Epidermal melanocyte (primary cell): ENCODE results near the gene NEK6.

Source experiments
- DNase-seq: peaks from one replicate; pipeline ENCODE4 v3.0.0; 2011; ENCODE audit warnings: low spot score; ENCODE audit not compliant: insufficient read length

The NEK6 gene

GRCh38 chr9:124370896-124371582, 113.3 kb downstream of the NEK6 start:
- DNase-seq, result no peak

DNA sequence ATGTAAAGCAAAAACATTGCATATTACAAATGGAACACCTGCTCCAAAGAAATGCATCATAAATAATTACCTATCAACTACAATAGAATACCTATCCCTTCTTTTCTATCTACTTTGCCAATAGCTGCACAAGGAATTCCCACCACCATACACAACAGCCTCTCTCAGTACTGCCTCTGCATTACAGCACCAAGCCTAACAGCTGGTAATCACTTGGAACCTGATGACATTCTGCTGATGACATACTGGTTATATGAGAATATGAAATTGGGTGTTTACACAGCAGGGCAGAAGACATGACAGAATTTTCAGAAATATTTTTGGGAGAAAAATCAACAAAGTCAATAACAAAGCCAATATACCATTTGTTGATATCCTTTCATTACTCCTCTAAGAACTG, 114.3 kb downstream of the NEK6 start:
- DNase-seq, result no peak

GRCh38 chr9:124373386-124373785, 115.6 kb downstream of the NEK6 start:
- DNase-seq, result no peak

- no peak for DNase-seq
Observed at GRCh38 chr9:124373851-124374250, 116.1 kb downstream of the NEK6 start.

GRCh38 chr9:124375726-124376125, 118.0 kb downstream of the NEK6 start:
- no peak for DNase-seq

DNA sequence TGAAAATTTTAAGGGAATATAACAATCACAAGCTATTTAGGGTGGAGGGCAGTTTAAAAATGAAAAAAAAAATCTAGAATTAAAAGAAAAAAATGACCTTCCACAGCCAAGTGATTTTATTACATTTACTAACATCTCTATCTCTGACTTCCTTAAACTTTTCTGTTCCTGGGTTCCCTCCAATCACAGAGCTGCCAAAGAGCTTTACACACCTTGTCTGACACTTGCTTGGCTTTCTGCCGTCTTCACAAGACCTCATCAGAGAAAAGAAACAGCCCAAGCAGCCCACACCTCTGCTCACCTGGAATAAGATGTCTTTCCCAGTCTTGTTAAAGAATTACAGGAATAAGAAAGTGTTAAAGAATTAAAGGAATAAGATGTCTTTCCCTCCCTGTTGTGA, 118.6 kb downstream of the NEK6 start:
- DNase-seq, result no peak

GRCh38 chr9:124377551-124378406, 120.0 kb downstream of the NEK6 start:
- no peak for DNase-seq

DNA sequence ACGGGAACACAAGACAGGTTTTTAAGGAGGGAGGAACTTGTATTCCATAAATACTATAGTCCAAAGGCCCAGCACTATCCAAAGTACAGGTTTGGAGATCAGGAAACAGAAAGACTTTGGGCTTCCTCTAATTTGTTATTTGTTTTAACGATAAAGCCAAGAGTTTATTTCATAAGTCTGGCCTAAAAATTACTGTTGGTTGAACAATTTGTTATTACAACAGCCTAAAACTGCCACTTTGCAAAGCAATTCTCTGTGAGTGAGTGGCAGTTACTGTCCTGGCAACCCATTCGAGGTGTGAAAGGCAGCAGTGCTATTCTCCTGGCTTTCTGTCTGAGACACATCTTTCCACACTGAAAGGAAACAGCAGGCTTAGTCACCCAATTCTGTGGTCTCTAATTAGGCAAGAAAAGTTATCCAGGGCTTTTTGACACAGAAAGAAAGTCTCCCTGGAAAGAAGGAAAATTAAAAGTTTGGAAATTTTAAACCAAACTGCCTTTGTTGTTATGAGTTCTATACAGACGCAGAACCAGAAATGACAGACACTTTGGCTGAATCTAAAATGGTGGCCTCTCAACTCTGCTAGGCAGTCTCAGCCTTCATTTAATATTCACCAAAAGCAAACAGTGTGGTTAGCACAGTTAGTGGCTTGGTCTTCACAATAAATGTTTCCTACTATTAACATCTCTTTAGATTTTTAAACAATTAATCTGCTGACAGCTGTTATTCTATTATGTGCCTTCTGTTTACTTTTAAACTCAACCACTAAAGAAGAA, 123.6 kb downstream of the NEK6 start:
- no peak for DNase-seq

DNA sequence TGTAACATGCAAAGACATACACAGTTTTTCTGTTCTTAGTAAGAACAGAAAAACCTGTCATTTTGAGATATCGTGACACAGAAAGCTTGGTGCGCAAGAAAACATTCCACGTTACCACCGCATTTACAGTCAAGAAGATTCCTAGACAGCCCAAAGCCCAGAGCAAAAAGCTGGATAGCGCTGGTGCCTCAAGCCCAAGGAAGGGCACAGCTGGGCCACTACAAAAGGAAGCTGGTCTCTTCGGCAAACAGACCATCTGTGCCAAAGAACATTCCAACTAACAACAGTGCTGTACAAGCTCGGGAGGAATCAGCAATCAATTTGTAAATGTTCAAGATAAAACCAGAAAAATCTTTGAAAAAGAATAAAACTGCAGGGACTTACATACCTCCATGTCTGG, 126.5 kb downstream of the NEK6 start:
- DNase-seq, result no peak

DNA sequence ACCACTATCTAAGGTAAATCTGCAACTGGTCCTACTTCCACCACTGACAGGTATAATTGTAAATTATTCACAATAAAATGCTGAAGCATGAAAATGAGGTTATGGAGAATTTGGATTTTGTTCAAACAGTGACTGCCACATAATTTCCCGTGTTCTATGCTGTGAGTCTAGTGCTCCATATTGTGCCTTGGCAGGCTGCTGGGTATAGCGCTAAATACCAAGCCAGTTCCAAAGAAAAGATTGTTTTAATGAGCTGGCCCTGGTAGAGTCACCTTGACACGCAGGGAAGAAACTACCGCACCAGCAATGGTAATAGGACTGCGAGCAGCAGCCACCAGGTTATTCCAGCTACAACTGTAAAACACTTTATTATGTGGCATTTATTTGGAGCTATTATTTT, 127.1 kb downstream of the NEK6 start:
- no peak for DNase-seq

- no peak for DNase-seq
Observed at GRCh38 chr9:124385623-124386022, 127.9 kb downstream of the NEK6 start.

DNA sequence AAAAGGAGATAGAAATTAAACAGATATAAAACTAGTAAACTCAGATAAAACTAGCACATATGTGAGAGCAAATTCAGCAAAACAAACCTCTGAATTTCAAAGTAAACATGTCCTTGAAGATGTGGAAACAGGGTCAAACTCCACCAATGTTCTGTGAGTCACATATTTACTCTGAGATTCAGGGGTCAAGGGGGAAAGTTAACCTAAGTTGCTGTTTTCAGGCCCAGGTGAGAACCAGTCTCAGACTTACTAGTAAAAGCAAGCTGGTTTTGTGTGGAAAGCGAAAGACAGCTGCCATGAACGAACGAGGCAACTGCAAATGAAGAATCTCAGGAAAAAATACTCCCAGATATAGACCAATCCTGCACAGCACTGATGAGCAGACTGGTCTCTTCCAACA, 128.5 kb downstream of the NEK6 start:
- DNase-seq, result no peak

- DNase-seq, result no peak
Observed at GRCh38 chr9:124388275-124389048, 130.7 kb downstream of the NEK6 start.

GRCh38 chr9:124389146-124389939, 131.6 kb downstream of the NEK6 start:
- DNase-seq, result no peak

- DNase-seq, result no peak
Observed at GRCh38 chr9:124390794-124391658, 133.3 kb downstream of the NEK6 start.

DNA sequence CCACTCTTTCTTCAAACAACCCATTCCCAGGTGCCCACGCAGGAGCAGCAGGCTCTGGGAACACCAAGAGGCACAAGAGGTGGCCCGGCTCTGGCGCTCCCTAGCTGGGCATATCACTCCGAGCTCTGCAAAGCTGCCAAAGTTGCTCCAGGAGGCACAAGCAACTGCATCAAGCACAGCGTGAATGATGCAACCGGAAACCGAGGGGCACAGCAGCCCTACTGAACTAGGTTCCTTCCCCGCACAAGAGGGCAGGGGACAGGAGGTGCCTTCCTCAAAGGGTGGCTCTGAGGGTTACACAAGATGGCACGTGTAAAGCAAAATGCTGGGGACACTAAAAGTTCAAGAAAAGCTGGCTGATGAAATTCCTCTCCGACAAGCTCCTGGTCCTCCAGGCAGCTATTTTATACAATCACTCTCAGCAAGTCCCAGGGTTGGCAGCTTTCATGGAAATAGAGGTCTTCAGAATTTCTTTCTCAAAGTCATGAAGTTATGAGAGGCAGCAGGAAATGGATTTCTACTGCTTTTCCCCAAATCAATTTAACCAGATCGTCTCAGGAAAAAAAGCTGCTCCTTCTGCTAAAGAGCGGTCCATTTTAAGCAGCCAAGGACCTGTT, 134.6 kb downstream of the NEK6 start:
- DNase-seq, result no peak

- DNase-seq, result peak; percentile 78
Observed at GRCh38 chr9:124392871-124393460, 135.2 kb downstream of the NEK6 start.

DNA sequence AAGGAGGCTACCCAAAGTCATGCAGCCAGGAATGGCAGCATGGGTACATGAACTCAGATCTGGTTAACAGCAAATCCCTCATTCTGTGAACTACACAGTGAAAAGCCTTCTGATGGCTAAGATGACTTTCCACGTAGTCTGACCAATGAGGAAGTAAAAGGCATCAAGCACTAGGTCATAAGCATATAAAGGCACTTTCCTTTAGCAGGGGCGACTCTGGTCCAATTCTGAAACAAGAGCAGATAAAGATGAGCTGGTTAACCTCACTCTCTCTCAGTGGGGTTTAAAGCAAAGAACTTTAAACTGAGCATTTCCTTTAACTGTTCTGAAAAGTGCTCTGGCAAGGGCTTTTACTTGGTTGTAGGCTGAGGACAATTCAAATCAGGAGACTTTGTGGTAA, 136.4 kb downstream of the NEK6 start:
- DNase-seq, result no peak

DNA sequence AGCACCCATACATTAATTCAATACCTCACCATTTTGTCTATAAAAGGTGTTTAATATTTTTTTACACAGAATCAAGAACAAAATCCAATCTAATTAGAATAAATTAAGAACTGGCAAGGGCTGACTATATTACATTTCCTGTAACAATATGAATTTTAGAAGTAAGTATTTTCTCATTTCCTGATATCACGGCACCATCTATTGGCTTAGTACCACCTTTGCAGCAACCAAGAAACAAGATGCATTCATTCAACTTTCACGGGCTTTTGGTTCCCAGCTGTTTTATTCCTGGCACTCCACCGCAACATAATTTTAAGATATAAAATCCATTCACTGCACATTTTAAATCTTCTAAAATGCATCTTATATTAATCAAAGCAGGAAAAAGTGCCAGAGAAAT, 136.8 kb downstream of the NEK6 start:
- DNase-seq, result no peak
